Astrocyte (in vitro differentiated cells and primary cell): ENCODE data around the gene ZNF730.

ENCODE experiments used
- CTCF ChIP-seq: IDR thresholded peaks from 2 replicates; pipeline ENCODE4 v1.5.1; 2011; ENCODE audit warnings: low read depth, mild to moderate bottlenecking, inconsistent platforms, low read length, moderate library complexity; ENCODE audit not compliant: insufficient read depth
- EZH2 ChIP-seq: IDR thresholded peaks from 2 replicates; pipeline ENCODE4 v1.6.1; 2012; ENCODE audit warnings: mild to moderate bottlenecking, low read length, inconsistent platforms; ENCODE audit not compliant: insufficient read depth

DNA sequence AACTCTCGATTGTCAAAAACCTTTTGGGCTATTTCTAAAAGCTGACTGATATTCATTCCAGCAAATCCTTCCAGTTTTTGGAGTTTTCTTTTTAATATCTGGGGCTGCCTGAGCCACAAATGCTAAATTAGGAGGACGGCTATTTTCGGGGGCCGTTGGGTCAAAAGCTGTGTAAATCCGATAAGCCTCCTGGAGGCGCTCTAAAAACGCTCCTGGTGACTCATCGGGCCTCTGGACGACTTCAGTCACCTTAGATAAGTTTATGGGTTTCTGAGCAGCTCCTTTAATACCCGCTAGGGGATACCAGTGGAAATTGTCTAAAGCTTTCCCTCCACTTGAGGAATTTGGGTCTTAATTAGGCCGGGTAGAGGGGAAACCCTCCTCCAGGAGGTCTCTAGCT lies 66.4 kb downstream of the ZNF730 start:
- no peak for TF ChIP-seq CTCF
- no peak for TF ChIP-seq EZH2
